Measurements from ENCODE around the gene HPS1.

The HPS1 gene

DNA sequence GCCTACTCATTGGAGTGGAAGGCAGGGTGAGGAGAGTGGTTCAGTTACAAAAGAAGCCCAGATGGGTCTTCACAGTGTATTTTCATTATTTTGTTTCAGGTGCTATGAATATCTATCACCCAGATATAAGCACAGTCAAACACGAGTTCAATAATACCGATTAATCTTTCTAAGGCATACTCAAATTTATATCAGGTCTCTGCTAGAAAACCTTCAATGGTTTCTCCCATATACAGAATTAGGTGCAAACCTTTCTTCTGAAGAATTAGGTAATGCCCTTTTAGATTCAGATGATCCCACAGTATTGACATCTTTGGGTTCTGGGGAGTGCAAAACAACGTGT lies 14.7 kb upstream of the HPS1 start:
- no peaks in the 10 kb centered on the region for H3K36me3 ChIP-seq (ENCODE audit: control insufficient read depth in 2 of 2, insufficient read depth in 1 of 2, low read length in 2 of 2)
- POLR2A ChIA-PET = interaction anchor here (0.6 kb wide), 3 partner anchors 332 to 785 kb away, joined by 3 read pairs; no protein-coding TSS in a partner anchor
- no peaks in the 10 kb centered on the region for H3K4me1 ChIP-seq (ENCODE audit: control insufficient read depth, insufficient read depth, low read length)
- 0 out of 2 replicates have a peak overlapping the region, but pooled peaks have one; percentile 18 for H3K27ac ChIP-seq (ENCODE audit: extremely low read depth, low read depth, low read length)
- no peak overlapping the region for H3K4me3 ChIP-seq (ENCODE audit: low read depth, low read length)
- TF ChIP-seq, protein P1, sequence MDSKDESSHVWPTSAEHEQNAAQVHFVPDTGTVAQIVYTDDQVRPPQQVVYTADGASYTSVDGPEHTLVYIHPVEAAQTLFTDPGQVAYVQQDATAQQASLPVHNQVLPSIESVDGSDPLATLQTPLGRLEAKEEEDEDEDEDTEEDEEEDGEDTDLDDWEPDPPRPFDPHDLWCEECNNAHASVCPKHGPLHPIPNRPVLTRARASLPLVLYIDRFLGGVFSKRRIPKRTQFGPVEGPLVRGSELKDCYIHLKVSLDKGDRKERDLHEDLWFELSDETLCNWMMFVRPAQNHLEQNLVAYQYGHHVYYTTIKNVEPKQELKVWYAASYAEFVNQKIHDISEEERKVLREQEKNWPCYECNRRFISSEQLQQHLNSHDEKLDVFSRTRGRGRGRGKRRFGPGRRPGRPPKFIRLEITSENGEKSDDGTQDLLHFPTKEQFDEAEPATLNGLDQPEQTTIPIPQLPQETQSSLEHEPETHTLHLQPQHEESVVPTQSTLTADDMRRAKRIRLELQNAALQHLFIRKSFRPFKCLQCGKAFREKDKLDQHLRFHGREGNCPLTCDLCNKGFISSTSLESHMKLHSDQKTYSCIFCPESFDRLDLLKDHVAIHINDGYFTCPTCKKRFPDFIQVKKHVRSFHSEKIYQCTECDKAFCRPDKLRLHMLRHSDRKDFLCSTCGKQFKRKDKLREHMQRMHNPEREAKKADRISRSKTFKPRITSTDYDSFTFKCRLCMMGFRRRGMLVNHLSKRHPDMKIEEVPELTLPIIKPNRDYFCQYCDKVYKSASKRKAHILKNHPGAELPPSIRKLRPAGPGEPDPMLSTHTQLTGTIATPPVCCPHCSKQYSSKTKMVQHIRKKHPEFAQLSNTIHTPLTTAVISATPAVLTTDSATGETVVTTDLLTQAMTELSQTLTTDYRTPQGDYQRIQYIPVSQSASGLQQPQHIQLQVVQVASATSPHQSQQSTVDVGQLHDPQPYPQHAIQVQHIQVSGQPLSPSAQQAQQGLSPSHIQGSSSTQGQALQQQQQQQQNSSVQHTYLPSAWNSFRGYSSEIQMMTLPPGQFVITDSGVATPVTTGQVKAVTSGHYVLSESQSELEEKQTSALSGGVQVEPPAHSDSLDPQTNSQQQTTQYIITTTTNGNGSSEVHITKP (tag by site-specific recombination; IDR thresholded peaks at IDR 0.05) = peak; percentile 41
- TF ChIP-seq ZNF48 (tag by site-specific recombination; IDR thresholded peaks at IDR 0.05) = no peak
- CTCF ChIA-PET = interaction anchor here (0.7 to 0.8 kb wide), 2 partner anchors 36 to 200 kb away, joined by 3 to 5 read pairs; no protein-coding TSS in a partner anchor
- H3K9me3 ChIP-seq (ENCODE audit: control insufficient read depth, insufficient read depth, low read depth, low read length) = no peaks in the 10 kb centered on the region

DNA sequence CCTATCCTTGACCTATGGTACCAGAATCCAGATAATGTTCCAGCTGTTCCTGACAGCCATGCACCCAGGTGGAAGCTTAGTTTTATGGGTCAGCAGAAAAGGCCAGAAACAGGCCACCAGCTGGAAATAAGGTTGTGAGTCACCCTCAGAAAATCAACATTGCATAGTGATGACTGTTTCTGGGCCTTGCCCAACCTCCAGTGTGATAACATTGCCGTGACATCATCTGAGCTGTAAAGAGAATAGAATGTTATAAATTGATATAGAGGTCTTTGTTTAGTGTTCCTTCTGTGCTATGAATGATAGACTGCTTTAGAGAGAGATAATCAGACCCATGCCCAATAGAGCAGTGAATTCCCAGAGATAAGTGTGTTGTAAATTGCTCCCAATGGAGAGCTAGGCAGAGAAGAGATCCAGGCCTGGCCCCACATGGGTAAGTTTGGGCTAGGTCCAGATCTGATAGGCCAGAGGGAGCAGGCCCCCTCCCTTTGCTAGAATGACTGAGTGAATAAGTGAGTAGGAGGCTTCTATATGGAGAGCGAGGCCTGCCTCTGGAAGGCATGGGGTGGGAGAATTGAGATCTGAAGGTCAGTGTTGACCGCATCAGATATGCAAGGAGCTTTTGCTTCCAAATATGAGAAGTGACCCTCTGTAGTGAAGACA lies 14.2 kb upstream of the HPS1 start:
- ChIA-PET POLR2A (interaction anchor here (0.6 to 1.4 kb wide), 5 partner anchors 15 to 786 kb away, joined by 3 to 5 read pairs (median 3); no protein-coding TSS in a partner anchor), CTCF (interaction anchor here (0.6 to 0.8 kb wide), 2 partner anchors 35 to 524 kb away, joined by 3 to 5 read pairs; no protein-coding TSS in a partner anchor)
- Histone ChIP-seq H3K36me3 (ENCODE audit: control insufficient read depth in 2 of 2, insufficient read depth in 1 of 2, low read length in 2 of 2) (no peaks in the 10 kb centered on the region), H3K9me3 (ENCODE audit: control insufficient read depth, insufficient read depth, low read depth, low read length) (no peaks in the 10 kb centered on the region), H3K4me3 (ENCODE audit: low read depth, low read length) (no peak overlapping the region), H3K4me1 (ENCODE audit: control insufficient read depth, insufficient read depth, low read length) (no peaks in the 10 kb centered on the region), H3K27ac (ENCODE audit: extremely low read depth, low read depth, low read length) (0 out of 2 replicates have a peak overlapping the region, but pooled peaks have one; percentile 18)
- TF ChIP-seq WT1 (tag by site-specific recombination; IDR thresholded peaks at IDR 0.05) = no peak
- TF ChIP-seq GLIS1 (tag by site-specific recombination; IDR thresholded peaks at IDR 0.05) = peak; percentile 59
- TF ChIP-seq ZNF791 (tag by site-specific recombination; IDR thresholded peaks at IDR 0.05) = no peak
- TF ChIP-seq EGR2 (tag by site-specific recombination; IDR thresholded peaks at IDR 0.05; ENCODE audit: low read depth) = no peak
- TF ChIP-seq ZNF48 (tag by site-specific recombination; IDR thresholded peaks at IDR 0.05) = no peak
- 0 out of 2 replicates have a peak, but pooled peaks have one; percentile 46 for TF ChIP-seq TRIM28 (IDR thresholded peaks at IDR 0.05; ENCODE audit: borderline replicate concordance, low read length)
- TF ChIP-seq ZSCAN23 (tag by site-specific recombination; IDR thresholded peaks at IDR 0.05) = peak; percentile 58; the same call in 1 of the 2 replicates
- TF ChIP-seq SP7 (tag by site-specific recombination; IDR thresholded peaks at IDR 0.05) = peak; percentile 87
- TF ChIP-seq, protein P2, sequence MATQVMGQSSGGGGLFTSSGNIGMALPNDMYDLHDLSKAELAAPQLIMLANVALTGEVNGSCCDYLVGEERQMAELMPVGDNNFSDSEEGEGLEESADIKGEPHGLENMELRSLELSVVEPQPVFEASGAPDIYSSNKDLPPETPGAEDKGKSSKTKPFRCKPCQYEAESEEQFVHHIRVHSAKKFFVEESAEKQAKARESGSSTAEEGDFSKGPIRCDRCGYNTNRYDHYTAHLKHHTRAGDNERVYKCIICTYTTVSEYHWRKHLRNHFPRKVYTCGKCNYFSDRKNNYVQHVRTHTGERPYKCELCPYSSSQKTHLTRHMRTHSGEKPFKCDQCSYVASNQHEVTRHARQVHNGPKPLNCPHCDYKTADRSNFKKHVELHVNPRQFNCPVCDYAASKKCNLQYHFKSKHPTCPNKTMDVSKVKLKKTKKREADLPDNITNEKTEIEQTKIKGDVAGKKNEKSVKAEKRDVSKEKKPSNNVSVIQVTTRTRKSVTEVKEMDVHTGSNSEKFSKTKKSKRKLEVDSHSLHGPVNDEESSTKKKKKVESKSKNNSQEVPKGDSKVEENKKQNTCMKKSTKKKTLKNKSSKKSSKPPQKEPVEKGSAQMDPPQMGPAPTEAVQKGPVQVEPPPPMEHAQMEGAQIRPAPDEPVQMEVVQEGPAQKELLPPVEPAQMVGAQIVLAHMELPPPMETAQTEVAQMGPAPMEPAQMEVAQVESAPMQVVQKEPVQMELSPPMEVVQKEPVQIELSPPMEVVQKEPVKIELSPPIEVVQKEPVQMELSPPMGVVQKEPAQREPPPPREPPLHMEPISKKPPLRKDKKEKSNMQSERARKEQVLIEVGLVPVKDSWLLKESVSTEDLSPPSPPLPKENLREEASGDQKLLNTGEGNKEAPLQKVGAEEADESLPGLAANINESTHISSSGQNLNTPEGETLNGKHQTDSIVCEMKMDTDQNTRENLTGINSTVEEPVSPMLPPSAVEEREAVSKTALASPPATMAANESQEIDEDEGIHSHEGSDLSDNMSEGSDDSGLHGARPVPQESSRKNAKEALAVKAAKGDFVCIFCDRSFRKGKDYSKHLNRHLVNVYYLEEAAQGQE (tag by site-specific recombination; IDR thresholded peaks at IDR 0.05) = 0 out of 2 replicates have a peak, but pooled peaks have one; percentile 27
- no peak for TF ChIP-seq ZNF658 (tag by site-specific recombination; IDR thresholded peaks at IDR 0.05)
- no peak for TF ChIP-seq ZNF768 (tag by site-specific recombination; IDR thresholded peaks at IDR 0.05)
- TF ChIP-seq, protein P3, sequence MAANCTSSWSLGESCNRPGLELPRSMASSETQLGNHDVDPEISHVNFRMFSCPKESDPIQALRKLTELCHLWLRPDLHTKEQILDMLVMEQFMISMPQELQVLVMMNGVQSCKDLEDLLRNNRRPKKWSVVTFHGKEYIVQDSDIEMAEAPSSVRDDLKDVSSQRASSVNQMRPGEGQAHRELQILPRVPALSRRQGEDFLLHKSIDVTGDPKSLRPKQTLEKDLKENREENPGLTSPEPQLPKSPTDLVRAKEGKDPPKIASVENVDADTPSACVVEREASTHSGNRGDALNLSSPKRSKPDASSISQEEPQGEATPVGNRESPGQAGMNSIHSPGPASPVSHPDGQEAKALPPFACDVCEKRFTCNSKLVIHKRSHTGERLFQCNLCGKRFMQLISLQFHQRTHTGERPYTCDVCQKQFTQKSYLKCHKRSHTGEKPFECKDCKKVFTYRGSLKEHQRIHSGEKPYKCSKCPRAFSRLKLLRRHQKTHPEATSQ (tag by site-specific recombination; IDR thresholded peaks at IDR 0.05) = no peak
- no peak for TF ChIP-seq ZNF211 (tag by site-specific recombination; IDR thresholded peaks at IDR 0.05; ENCODE audit: low read depth)
- no peak for TF ChIP-seq ZNF621 (tag by site-specific recombination; IDR thresholded peaks at IDR 0.05)
- no peak for TF ChIP-seq ZNF473 (tag by site-specific recombination; IDR thresholded peaks at IDR 0.05)
- 0 out of 2 replicates have a peak, but pooled peaks have one; percentile 10 for TF ChIP-seq GLIS2 (tag by site-specific recombination; IDR thresholded peaks at IDR 0.05)
- TF ChIP-seq ZFP37 (tag by site-specific recombination; IDR thresholded peaks at IDR 0.05) = peak; percentile 91
- TF ChIP-seq GLI2 (tag by site-specific recombination; IDR thresholded peaks at IDR 0.05; ENCODE audit: borderline replicate concordance, low read depth) = no peak
- 0 out of 2 replicates have a peak, but pooled peaks have one; percentile 14 for TF ChIP-seq ZNF623 (tag by site-specific recombination; IDR thresholded peaks at IDR 0.05)
- TF ChIP-seq ZNF670 (tag by site-specific recombination; IDR thresholded peaks at IDR 0.05; ENCODE audit: low read depth) = no peak
- TF ChIP-seq, protein P4, sequence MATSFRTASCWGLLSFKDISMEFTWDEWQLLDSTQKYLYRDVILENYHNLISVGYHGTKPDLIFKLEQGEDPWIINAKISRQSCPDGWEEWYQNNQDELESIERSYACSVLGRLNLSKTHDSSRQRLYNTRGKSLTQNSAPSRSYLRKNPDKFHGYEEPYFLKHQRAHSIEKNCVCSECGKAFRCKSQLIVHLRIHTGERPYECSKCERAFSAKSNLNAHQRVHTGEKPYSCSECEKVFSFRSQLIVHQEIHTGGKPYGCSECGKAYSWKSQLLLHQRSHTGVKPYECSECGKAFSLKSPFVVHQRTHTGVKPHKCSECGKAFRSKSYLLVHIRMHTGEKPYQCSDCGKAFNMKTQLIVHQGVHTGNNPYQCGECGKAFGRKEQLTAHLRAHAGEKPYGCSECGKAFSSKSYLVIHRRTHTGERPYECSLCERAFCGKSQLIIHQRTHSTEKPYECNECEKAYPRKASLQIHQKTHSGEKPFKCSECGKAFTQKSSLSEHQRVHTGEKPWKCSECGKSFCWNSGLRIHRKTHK (tag by site-specific recombination; IDR thresholded peaks at IDR 0.05) = no peak

Measured in HEK293 (cell line).